K562 (cell line): Measurements from ENCODE around the gene ISYNA1. TPM values are rescaled to one million over a fixed set of nuclear protein-coding genes. Genes with fewer than 3 reads are reported as not detected.

Source experiments
- CBFA2T2 ChIP-seq: fragments of 450-650 bp; conservative IDR thresholded peaks from 2 replicates; pipeline ENCODE4 v1.6.1; 2017; ENCODE audit warnings: mild to moderate bottlenecking
- E4F1 ChIP-seq: fragments of 250-450 bp; sonication (Bioruptor Pico); IDR thresholded peaks from 2 replicates; pipeline ENCODE4 v1.5.0; 2021; ENCODE audit warnings: mild to moderate bottlenecking, borderline replicate concordance
- HCFC1 ChIP-seq: IDR thresholded peaks from 2 replicates; pipeline ENCODE4 v1.6.1; 2012; ENCODE audit warnings: low read depth, low read length, improper control_type of control experiment
- HDAC2 ChIP-seq: fragments of 450-650 bp; IDR thresholded peaks from 2 replicates; pipeline ENCODE4 v1.6.1; 2016; ENCODE audit warnings: mild to moderate bottlenecking
- KDM1A ChIP-seq, 2 experiments: fragments of 450-650 bp; IDR thresholded peaks; 2 replicates each; pipeline ENCODE4 v1.6.1; 2016; ENCODE audit warnings: mild to moderate bottlenecking in 2 of 2
- KHSRP ChIP-seq: fragments of 450-650 bp; IDR thresholded peaks from 2 replicates; pipeline ENCODE4 v1.6.1; 2017
- MAZ ChIP-seq, 2 experiments: fragments of 450-650 bp in 1 of 2; sonication (generic) in 1 of 2; formaldehyde crosslinking; IDR thresholded peaks in 1 of 2; conservative IDR thresholded peaks in 1 of 2; 2 replicates each; pipeline versions ENCODE4 v1.4.0 to v1.5.0; 2020; ENCODE audit warnings: mild to moderate bottlenecking in 1 of 2, missing genetic modification reagents in 1 of 2
- MXI1 ChIP-seq: IDR thresholded peaks from 2 replicates; pipeline ENCODE4 v1.6.1; 2011; ENCODE audit warnings: low read depth, mild to moderate bottlenecking, improper control_type of control experiment, low read length
- NFIX ChIP-seq: fragments of 250-450 bp; sonication (Bioruptor Pico); IDR thresholded peaks from 2 replicates; pipeline ENCODE4 v1.4.0; 2020; ENCODE audit warnings: low read depth, mild to moderate bottlenecking, moderate library complexity
- POLR2A ChIP-seq: fragments of 450-650 bp; conservative IDR thresholded peaks from 2 replicates; pipeline ENCODE4 v1.6.1; 2016
- RFX7 ChIP-seq: fragments of 250-450 bp; sonication (Bioruptor Pico); IDR thresholded peaks from 2 replicates; pipeline ENCODE4 v1.5.1; 2021; ENCODE audit warnings: mild to moderate bottlenecking
- STAT6 ChIP-seq: sonication (generic); formaldehyde crosslinking; IDR thresholded peaks from 2 replicates; pipeline ENCODE4 v1.8.1; 2023; ENCODE audit warnings: mild to moderate bottlenecking, missing genetic modification reagents
- ZBTB34 ChIP-seq: fragments of 250-450 bp; sonication (Bioruptor Pico); IDR thresholded peaks from 2 replicates; pipeline ENCODE4 v1.8.0; 2021; ENCODE audit warnings: mild to moderate bottlenecking, moderate library complexity
- ZNF23 ChIP-seq: fragments of 250-450 bp; sonication (Bioruptor Pico); IDR thresholded peaks from 2 replicates; pipeline ENCODE4 v1.4.0; 2020; ENCODE audit warnings: mild to moderate bottlenecking
- ZNF444 ChIP-seq: fragments of 250-450 bp; sonication (Bioruptor Pico); IDR thresholded peaks from 2 replicates; pipeline ENCODE4 v1.4.0; 2020; ENCODE audit warnings: mild to moderate bottlenecking, moderate library complexity
- ZNF707 ChIP-seq: fragments of 250-450 bp; sonication (Bioruptor Pico); conservative IDR thresholded peaks from 2 replicates; pipeline ENCODE4 v1.8.0; 2022; ENCODE audit warnings: inconsistent platforms, mild to moderate bottlenecking, moderate library complexity
- polyA plus RNA-seq, 8 experiments: library from polyadenylated mRNA; depleted of rRNA in 4 of 8; stranded (reverse) in 5 of 8; unstranded in 3 of 8; fragments of >200 nt; fragmentation: Nextera tagmentation in 2 of 8; fragmentation: Illumina TruSeq in 1 of 8; extraction: Ambion mirVana in 2 of 8; extraction: Trizol in 1 of 8; gene quantifications; 2 replicates each; pipeline versions ENCODE4 v1.2.1 to v1.2.3, GENCODE V29; 2011 to 2014; ENCODE audit warnings: inconsistent platforms in 1 of 8, missing spikeins in 1 of 8
- total RNA-seq, 7 experiments: library from RNA; depleted of rRNA in 6 of 7; stranded (reverse); fragments of >200 nt in 6 of 7; fragmentation: Illumina TruSeq in 2 of 7; extraction: Trizol in 2 of 7; gene quantifications; 2 replicates each; pipeline versions ENCODE4 v1.2.1 to v1.2.3, GENCODE V29; 2011 to 2021; ENCODE audit warnings: low replicate concordance in 1 of 7
- TF ChIP-seq, protein P1 (sequence below), 2 experiments: fragments of 150-350 bp in 1 of 2; IDR thresholded peaks; 2 replicates each; pipeline ENCODE4 v1.6.1; 2012 to 2016; ENCODE audit warnings: low read depth in 2 of 2, low read length in 2 of 2, mild to moderate bottlenecking in 1 of 2, moderate library complexity in 1 of 2
- TF ChIP-seq, protein P2 (sequence below): fragments of 450-650 bp; formaldehyde crosslinking; IDR thresholded peaks from 2 replicates; pipeline ENCODE4 v1.4.0; 2022; ENCODE audit warnings: missing genetic modification characterization

The ISYNA1 gene
- total and polyA plus RNA-seq, 9 of the 15 experiments (the other 6 are each of a cell fraction or from before 2014, with no cell fraction given) = 21.8 to 460 (median 93.2) TPM

DNA sequence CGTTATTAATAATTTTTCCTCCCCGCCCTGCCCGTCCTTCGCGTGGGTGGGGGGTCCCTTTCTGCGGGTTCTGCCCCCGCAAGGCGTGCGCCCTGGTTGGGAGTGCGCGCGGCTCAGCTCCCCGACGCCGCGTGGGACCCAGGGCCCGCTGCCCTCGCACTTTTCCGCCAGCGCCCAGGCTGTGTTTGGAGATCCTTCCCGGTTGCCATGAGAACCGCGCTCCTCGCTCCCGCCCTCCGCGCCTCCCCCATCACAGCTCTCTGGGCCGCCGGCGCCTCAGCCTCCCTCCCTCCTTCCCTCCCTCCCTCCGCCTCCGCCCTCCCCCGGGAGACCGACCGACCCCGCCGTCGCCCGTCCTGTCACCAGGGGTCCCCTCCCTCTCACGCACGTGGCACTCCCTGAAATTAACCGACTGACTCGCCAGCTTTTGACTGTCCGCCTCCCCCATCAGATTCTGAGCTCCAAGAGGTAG lies 21.1 kb downstream of the ISYNA1 start (continued):
- TF ChIP-seq E4F1 (no peak), ZNF444 (CRISPR knock-in tag) (peak; percentile 88), KDM1A (IDR thresholded peaks at IDR 0.05) (no peak), KHSRP (no peak), RFX7 (CRISPR knock-in tag) (no peak), MAZ (CRISPR knock-in tag; conservative IDR thresholded peaks at IDR 0.05 in 1 of 2, IDR thresholded peaks at IDR 0.05 in 1 of 2) (peak in 1 of 2 experiments; percentile 57; a peak in 2 of 4 replicates), POLR2A (peak; percentile 64; the same call in 1 of the 2 replicates), ZNF23 (CRISPR knock-in tag) (no peak), STAT6 (no peak), ZBTB34 (CRISPR knock-in tag) (no peak), NFIX (CRISPR knock-in tag) (no peak), HCFC1 (peak; percentile 26; the same call in 1 of the 2 replicates), ZNF707 (CRISPR knock-in tag) (no peak), CBFA2T2 (no peak), MXI1 (peak; percentile 93), HDAC2 (no peak)
- TF ChIP-seq, protein P1, sequence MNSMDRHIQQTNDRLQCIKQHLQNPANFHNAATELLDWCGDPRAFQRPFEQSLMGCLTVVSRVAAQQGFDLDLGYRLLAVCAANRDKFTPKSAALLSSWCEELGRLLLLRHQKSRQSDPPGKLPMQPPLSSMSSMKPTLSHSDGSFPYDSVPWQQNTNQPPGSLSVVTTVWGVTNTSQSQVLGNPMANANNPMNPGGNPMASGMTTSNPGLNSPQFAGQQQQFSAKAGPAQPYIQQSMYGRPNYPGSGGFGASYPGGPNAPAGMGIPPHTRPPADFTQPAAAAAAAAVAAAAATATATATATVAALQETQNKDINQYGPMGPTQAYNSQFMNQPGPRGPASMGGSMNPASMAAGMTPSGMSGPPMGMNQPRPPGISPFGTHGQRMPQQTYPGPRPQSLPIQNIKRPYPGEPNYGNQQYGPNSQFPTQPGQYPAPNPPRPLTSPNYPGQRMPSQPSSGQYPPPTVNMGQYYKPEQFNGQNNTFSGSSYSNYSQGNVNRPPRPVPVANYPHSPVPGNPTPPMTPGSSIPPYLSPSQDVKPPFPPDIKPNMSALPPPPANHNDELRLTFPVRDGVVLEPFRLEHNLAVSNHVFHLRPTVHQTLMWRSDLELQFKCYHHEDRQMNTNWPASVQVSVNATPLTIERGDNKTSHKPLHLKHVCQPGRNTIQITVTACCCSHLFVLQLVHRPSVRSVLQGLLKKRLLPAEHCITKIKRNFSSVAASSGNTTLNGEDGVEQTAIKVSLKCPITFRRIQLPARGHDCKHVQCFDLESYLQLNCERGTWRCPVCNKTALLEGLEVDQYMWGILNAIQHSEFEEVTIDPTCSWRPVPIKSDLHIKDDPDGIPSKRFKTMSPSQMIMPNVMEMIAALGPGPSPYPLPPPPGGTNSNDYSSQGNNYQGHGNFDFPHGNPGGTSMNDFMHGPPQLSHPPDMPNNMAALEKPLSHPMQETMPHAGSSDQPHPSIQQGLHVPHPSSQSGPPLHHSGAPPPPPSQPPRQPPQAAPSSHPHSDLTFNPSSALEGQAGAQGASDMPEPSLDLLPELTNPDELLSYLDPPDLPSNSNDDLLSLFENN (IDR thresholded peaks at IDR 0.05; ENCODE audit: low read depth in 2 of 2, low read length in 2 of 2) = 0 out of 4 replicates have a peak, but pooled peaks of 1 of the 2 experiments have one; percentile 20
- TF ChIP-seq, protein P2, sequence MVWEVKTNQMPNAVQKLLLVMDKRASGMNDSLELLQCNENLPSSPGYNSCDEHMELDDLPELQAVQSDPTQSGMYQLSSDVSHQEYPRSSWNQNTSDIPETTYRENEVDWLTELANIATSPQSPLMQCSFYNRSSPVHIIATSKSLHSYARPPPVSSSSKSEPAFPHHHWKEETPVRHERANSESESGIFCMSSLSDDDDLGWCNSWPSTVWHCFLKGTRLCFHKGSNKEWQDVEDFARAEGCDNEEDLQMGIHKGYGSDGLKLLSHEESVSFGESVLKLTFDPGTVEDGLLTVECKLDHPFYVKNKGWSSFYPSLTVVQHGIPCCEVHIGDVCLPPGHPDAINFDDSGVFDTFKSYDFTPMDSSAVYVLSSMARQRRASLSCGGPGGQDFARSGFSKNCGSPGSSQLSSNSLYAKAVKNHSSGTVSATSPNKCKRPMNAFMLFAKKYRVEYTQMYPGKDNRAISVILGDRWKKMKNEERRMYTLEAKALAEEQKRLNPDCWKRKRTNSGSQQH (CRISPR knock-in tag) = no peak
